Cardiac muscle cell (in vitro differentiated cells and primary cell): ENCODE results near the gene PER2. TPM values are rescaled to one million over a fixed set of nuclear protein-coding genes. Genes with fewer than 3 reads are reported as not detected.

Experiments used
- DNase-seq, 2 donors: peaks; one replicate each; pipeline versions ENCODE4 v3.0.0 to v3.0.0-alpha.2; 2010 to 2017; ENCODE audit warnings: low read depth in 1 of 2, low spot score in 1 of 2
- H3K27ac ChIP-seq: fragments of 200-600 bp; sonication (generic); 2 replicates; pipeline ENCODE4 v1.5.1; 2016
- H3K27me3 ChIP-seq: fragments of 200-600 bp; sonication (generic); 2 replicates; pipeline ENCODE4 v1.6.0; 2016; ENCODE audit warnings: control low read depth
- H3K36me3 ChIP-seq: fragments of 200-600 bp; sonication (generic); 2 replicates; pipeline ENCODE4 v1.5.1; 2016; ENCODE audit warnings: control low read depth
- H3K4me1 ChIP-seq: fragments of 200-600 bp; sonication (generic); 2 replicates; pipeline ENCODE4 v1.8.1; 2017; ENCODE audit warnings: low read depth, mild to moderate bottlenecking, mixed run types
- H3K4me3 ChIP-seq: fragments of 200-600 bp; sonication (generic); 2 replicates; pipeline ENCODE4 v1.5.1; 2016; ENCODE audit warnings: mild to moderate bottlenecking
- H3K9me3 ChIP-seq: fragments of 200-600 bp; sonication (generic); 2 replicates; pipeline ENCODE4 v1.5.1; 2017; ENCODE audit warnings: low read depth, mild to moderate bottlenecking, control low read depth
- CTCF ChIP-seq: IDR thresholded peaks from 2 replicates; pipeline ENCODE4 v1.5.1; 2012; ENCODE audit warnings: low read depth, mild to moderate bottlenecking, low read length
- polyA plus RNA-seq: library from polyadenylated mRNA; unstranded; fragments of >200 nt; fragmentation: Nextera tagmentation; extraction: Ambion mirVana; gene quantifications from 2 replicates; pipeline ENCODE4 v1.2.1, GENCODE V29; 2016
- total RNA-seq: library from RNA; depleted of rRNA; stranded (reverse); fragments of >200 nt; gene quantifications from 2 replicates; pipeline ENCODE4 v1.2.3, GENCODE V29; 2016

PER2 gene
- total and polyA plus RNA-seq, 2 experiments from 2014 or later, result 1.4 to 3.9 TPM

GRCh38 chr2:238302087-238302486, 13.7 kb upstream of the PER2 start:
- Histone ChIP-seq H3K9me3 (no peaks in the 10 kb centered on the region), H3K27me3 (no peaks in the 10 kb centered on the region), H3K27ac (no peak overlapping the region), H3K4me3 (no peak overlapping the region), H3K36me3 (no peaks in the 10 kb centered on the region), H3K4me1 (no peaks in the 10 kb centered on the region)
- TF ChIP-seq CTCF, result no peak
- DNase-seq, result no peak

- Histone ChIP-seq H3K27me3 (peaks cover under 1% of the 10 kb centered on the region), H3K4me3 (no peak overlapping the region), H3K36me3 (no peaks in the 10 kb centered on the region), H3K27ac (no peak overlapping the region), H3K9me3 (no peaks in the 10 kb centered on the region), H3K4me1 (no peaks in the 10 kb centered on the region)
- no peak for TF ChIP-seq CTCF
- no peak for DNase-seq
These were observed 11.4 kb upstream of the PER2 start for GRCh38 chr2:238299803-238300202.

- DNase-seq, result no peak
- H3K36me3 ChIP-seq, result no peaks in the 10 kb centered on the region
- TF ChIP-seq CTCF, result no peak
- no peak overlapping the region for H3K4me3 ChIP-seq
- H3K9me3 ChIP-seq, result no peaks in the 10 kb centered on the region
- H3K27me3 ChIP-seq, result peaks cover 4% of the 10 kb centered on the region
- H3K4me1 ChIP-seq, result no peaks in the 10 kb centered on the region
- H3K27ac ChIP-seq, result no peak overlapping the region
These were observed 8.4 kb upstream of the PER2 start for GRCh38 chr2:238296638-238297457.

- no peaks in the 10 kb centered on the region for H3K9me3 ChIP-seq
- TF ChIP-seq CTCF, result no peak
- H3K36me3 ChIP-seq, result no peaks in the 10 kb centered on the region
- no peak for DNase-seq
- peaks cover under 1% of the 10 kb centered on the region for H3K4me1 ChIP-seq
- H3K27ac ChIP-seq, result no peak overlapping the region
- H3K27me3 ChIP-seq, result peaks cover 4% of the 10 kb centered on the region
- H3K4me3 ChIP-seq, result no peak overlapping the region
These were observed 7.0 kb upstream of the PER2 start for GRCh38 chr2:238295144-238296112.

- Histone ChIP-seq H3K4me1 (peaks cover 9% of the 10 kb centered on the region), H3K4me3 (no peak overlapping the region), H3K9me3 (no peaks in the 10 kb centered on the region), H3K36me3 (no peaks in the 10 kb centered on the region), H3K27ac (no peak overlapping the region), H3K27me3 (peaks cover 4% of the 10 kb centered on the region)
- DNase-seq, result no peak
- TF ChIP-seq CTCF, result no peak
These were observed 6.2 kb upstream of the PER2 start for GRCh38 chr2:238294393-238295143.
